ENCODE data around the gene SDK1.

Gene SDK1

DNA sequence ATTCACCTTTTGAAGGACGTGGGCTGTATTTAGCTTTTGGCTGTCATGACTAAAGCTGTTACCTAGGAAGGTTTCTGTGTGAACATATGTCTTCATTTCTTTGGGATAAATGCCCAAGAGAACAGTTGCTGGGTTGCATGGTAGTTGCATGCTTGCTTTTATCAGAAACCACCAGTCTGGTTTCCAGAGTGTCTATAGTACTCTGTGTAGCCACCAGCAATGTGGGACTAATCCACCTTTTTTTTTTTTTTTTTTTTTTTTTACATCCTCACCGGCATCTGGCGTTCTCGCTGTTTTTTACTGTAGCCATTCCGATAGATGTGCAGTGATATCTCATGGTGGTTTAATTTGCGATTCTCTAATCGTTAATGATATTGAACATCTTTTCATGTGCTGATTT lies 297.8 kb downstream of the SDK1 start:
- DNase-seq = no peak

- DNase-seq = no peak
These were observed 304.2 kb downstream of the SDK1 start for GRCh38 chr7:3605222-3605621.

- DNase-seq = no peak
These were observed 305.4 kb downstream of the SDK1 start for GRCh38 chr7:3606436-3606835.

DNA sequence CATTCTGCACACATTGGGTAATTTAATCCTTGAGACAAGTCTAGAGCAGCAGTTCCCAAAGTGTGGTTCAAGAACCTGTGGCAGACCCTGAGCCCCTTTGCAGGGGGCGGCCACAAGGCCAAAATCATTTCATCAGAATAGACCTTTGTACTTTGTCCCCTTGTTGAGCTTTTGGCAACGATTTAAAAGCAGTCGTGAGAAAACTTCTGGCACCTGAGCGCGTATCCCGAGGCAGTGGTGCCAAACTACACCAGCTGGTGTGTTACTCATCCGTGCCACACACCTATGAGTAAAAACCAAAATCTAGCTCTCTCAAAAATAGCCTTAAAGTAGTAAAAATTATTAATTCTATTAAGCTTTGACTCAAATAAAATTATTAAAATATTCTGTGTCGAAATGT lies 306.8 kb downstream of the SDK1 start:
- DNase-seq = no peak

DNA sequence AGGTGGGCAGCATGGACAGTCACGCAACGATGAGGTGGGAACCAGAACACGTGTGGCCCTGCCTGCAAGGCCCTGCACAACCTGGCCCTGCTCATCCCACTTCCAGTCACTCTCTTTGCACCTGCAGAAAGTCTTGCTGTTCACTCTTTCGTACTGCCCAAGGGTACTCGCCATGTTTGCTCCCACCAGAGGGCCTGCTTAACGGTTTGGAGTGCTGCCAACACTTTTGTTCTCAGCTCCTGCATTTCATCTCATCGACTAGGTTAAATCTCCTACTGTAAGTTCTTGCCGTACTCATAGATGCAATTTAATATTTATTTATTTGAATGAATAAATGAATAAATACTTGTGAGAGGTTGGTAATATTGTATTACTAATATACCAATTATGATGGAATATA lies 315.3 kb downstream of the SDK1 start:
- no peak for DNase-seq

- DNase-seq = no peak
These were observed 329.0 kb downstream of the SDK1 start for GRCh38 chr7:3630081-3630480.

DNA sequence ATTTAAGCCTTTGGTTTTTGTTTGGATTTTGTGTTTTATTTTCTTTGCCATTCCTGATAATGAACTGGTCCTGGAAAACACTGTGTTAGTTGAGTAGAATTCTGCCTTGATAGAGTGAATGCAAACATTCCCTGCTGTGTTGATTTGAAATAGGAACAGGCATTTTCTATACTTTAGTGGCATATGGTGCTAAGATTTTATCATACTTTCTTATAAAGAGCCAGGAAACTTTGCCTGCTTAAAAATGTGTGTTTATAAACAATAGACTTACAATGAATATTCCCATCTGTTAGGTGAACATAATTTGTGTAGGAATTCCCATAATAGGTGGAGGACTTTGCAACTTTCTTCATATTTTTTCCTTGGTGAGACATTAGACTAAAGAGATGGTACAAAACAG lies 333.3 kb downstream of the SDK1 start:
- no peak for DNase-seq

DNA sequence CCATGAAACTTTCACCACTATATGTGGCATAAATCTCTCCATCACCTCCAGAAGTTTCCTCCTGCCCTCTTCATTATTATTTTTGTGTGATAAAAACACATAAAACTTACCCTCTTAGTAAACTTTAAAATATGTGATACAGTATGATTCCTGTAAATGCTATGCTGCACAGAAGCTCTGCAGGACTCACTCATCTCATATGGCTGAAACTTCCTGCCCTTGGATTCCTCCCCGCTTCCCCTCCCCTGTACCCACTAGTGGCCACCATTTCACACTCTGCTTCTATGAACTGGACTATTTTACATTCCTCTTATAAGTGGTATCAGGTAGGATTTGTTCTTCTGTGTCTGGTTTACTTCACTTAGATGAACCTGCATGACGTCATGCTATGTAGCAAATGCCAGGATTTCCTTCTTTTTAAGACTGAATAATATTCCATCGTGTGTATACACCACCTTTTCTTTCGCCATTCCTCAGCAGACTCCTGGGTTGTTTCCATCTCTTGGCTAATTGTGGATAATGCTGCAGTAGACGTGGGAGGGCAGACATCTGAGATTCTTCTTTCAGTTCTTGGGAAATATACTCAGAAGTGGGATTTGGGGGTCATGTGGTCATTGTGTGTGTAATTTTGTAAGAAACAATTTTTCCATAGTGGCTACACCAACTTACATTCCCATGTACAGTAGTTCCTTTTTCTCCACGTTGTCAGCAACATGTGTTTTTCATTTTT lies 335.2 kb downstream of the SDK1 start:
- DNase-seq = no peak

- no peak for DNase-seq
These were observed 338.2 kb downstream of the SDK1 start for GRCh38 chr7:3639253-3639652.

DNA sequence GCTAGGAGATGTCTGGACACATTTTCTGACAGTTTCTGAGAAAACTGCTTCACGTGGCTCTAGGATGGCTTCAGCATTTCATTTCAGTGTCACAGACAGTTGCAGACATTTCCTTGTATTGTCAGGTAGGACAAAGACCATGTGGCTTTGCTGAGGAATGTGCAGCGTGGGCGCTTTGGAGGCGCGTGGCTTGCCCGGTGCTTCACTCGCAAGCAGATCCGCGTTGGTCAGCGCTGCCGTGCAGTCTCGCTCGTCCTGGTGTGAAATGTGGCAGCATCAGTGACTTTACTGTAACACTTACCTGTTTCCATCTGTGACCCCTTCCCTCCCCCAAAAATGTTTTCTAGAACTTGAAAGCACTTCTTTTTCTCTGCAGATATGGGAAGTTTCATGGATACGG lies 340.5 kb downstream of the SDK1 start:
- DNase-seq = no peak

- no peak for DNase-seq
These were observed 342.0 kb downstream of the SDK1 start for GRCh38 chr7:3643091-3643490.

- no peak for DNase-seq
These were observed 347.2 kb downstream of the SDK1 start for GRCh38 chr7:3648276-3648675.

DNA sequence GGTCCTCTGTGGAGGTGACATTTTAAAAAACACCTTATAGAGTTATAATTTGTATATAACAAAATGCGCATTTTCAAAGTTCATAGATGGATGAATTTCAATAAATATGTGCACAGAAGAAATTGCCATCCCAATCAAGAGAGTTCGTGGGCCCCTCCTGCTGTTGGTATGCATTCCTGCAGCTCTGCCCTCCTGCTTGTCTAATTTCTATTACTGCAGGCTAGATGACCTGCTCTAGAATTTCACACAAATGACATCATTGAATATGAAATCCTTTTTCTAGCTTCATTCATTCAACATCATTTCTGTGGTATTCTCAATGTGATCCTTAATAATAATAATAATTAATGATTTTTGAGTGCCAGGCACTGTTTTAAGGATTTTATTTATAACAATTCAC lies 348.2 kb downstream of the SDK1 start:
- no peak for DNase-seq

DNA sequence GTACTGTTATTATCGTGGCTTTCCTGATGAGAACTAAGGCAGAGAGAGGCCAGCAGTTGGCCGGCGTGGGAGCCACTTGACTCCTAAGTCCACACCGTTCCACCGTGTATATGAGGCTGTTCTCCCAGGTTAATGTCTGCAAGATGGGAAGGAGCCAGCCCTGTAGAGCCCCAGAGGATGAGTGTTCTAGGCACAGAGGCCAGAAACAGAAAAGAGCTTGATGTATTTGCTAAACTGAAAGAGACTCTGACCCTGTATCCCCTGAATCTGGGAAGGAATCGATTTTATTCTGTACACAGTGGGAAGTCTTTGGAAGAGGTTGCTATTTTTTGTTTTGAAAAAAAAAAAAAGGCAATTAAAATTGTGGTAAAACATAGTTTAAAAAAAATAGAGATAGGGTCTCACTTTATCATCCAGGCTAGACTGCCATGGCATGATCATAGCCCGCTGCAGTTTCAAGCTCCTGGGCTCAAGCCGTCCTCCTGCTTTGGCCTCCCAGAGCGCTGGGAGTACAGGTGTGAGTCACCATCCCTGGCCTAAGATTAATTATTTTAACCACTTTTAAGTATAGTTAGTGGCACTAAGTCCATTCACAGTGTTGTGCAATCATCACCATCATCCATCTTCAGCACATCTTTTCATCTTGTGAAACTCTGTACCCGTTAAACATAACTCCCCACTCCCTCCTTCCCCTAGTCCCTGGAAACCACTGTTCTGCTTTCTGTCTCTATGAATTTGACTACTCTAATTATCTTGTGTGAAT lies 348.8 kb downstream of the SDK1 start:
- no peak for DNase-seq

DNA sequence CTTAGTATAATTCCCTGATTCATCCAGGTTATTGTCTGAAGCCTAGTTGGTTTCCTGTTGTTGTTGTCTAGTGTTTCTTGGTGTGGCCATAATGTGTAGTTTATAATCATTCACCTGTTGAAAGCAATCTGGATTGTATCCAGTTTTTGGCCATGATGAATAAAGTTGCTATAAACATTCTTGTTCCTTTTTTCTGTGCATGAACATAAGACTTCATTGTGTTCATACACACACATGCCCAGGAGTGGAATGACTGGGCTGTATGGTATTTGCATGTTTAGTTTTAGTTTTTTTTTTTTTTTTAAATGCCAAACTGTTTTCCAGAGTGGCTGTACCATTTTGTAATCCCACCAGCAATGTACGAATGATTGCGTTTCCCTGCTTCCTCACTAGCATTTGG lies 349.8 kb downstream of the SDK1 start:
- DNase-seq = no peak

DNA sequence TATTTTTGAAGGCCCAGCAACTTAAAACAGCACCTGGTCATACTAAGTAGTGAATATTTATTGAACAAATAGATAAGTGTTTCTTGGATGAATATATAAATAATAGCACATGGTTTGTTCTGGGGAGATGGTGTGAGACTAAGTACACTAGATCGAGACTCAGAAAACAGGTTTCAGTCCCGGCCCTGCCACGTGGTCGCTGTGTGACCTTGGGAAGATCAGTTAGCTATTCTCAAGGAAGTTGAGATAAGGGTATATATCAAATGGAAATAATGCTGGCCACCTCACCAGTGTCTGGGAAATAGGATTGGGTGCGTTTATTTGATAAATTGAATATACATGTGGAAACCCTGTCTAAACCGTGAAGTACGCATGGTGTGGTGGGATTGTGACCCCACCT lies 354.6 kb downstream of the SDK1 start:
- no peak for DNase-seq

GRCh38 chr7:3657206-3657605 lies 356.2 kb downstream of the SDK1 start:
- DNase-seq = no peak

- DNase-seq = no peak
These were observed 367.7 kb downstream of the SDK1 start for GRCh38 chr7:3668743-3669142.

DNA sequence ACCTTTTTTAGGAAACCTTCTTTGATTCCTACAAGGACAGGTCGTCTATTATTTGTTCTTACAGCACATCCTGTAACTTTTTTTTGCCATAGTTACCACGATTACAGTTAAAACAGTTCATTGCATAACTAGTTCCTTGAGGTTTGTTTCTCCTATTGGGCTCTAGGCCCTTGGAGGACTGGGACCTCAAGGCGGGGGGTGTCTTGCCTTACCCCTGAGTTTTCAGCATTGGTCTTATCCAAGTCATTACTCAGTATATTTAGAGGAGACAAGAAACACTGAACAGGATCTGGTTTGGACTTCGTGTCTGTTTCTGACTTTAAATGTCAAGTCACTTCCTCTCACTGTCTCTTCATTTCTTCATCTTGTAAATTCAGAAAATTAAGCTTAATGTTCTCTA lies 369.8 kb downstream of the SDK1 start:
- no peak for DNase-seq

DNA sequence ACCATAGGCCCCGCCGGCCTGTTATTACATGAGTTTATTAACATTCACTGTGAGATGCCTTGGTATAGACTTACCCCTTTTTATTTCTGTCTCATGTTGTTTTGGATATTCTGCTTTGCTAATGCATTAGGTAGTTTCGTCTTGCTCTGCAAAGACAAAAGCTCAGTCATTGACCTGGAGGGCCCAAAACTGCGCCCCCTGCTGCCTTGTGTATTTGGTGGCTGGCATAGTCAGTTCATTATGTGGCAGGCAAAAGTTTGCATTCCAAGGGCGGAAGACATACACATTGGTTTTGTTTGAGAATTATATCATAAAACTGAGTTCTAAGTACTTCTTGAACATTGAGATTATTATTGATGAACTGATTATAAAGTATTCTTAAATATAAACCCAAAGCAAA lies 372.5 kb downstream of the SDK1 start:
- DNase-seq = no peak

DNA sequence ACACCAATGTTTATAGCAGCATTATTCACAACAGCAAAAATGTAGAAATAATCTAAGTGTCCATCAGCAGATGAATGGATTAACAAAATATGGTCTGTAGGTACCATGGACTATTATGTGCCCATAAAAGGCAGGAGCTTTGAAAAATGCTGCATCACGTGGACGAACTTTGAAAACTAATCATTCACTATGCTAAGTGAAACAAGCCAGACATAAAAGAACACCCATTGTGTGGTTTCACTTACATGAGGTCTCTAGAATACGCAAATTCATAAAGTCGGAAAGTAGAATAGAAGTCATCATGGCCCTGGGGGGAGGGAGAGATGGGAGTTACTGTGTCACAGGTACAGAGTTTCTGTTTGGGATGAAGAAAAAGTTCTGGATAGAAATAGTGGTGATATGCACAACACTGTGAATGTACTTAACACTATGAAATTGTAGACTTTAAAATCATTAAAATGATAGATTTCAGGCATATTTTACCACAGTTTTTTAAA lies 377.3 kb downstream of the SDK1 start:
- DNase-seq = no peak

DNA sequence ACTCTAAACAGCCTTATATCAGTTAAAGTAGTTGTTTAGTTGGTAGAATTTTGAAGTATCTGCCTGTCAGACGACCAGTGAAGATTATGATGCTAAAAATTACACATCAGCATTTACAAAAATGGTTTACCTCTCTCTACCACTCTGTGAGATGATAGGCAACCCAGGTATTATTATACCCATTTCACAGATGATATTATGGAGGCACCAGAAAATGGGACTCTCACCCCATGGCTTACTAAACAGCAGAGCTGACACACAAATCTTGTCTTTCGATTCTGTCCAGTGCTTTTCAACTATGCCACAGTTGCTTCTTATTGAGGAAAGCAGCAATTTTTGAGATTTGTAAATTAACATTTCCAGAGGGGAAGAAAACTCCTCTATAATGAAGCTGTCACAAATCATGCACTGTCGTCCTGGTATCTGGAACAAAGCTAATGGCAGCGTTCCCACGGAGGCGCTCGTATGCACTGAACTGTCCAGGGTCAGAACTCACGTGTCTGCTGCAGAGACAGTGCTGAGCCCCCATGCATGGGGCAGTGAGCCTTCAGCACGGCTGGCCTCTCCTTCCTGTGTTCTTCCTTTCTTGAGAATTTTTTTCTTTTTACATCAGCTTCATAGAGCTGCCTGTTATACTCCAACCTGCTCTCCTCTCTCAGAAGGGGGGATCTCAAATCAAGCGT lies 381.1 kb downstream of the SDK1 start:
- no peak for DNase-seq

GRCh38 chr7:3683546-3684539 lies 382.8 kb downstream of the SDK1 start:
- no peak for DNase-seq

All from NCI-H526 treated with DMSO at 0.1 percent for 48 hours (cell line).